GM18907 (cell line): ENCODE measurements around the gene SLC38A8.

Source experiments
- ATAC-seq: cut with Tn5 transposase; IDR thresholded peaks from one replicate; pipeline ENCODE4 v1.9.1; 2021; ENCODE audit warnings: mild to moderate bottlenecking, moderate library complexity; ENCODE audit not compliant: unreplicated experiment

Gene SLC38A8

DNA sequence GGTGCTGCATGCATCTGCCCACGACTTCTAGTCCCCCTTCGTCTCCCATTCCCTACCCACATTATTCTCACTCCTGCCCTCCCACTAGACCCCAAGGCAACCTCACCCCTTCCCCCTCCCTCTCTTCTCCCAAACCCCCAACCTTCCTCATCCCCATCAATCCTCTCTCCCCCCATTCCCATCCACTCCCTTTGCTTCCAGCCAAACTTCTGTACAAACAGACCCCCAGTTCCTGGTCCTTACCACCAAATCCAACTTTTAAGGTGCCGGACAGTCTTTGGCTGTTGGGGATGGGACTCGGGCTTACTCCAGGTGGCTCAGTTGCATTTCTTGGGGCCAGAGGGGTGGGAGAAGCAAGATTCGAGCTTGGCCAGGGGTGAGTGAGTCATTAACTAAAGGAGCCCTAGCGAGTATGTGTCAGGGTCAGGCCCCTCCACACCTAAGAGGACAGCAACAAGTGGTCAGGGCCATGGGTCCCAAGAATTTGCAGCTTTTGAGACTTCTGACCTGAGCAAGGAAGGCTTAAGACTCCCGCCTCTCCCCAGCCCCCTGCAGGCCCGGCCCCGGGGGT is at the start of gene SLC38A8:
SLC38A8 (minus strand) TSS at position 488 of the 571 bp plus-strand sequence. CDS start 638 bp downstream, outside the sequence.
- ATAC-seq = no peak

DNA sequence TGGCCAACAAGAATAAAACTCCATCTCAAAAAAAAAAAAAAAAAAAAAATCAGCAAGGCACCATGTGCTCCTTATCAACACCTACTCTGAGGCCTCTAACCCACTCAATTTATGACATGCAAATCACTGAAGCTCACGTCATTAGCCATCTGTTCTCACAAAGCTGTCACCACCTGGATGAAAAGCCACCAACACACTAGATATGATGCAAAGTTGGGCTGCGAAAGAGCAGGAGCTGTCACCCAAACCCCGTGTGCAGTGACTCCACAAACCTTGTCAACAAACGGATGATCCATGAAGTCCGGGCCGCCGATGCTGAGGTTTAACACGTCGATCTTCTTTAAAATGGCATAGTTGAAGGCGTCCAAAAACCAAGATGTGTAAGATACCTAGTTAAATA is 48.9 kb upstream of the SLC38A8 start:
- no peak for ATAC-seq

DNA sequence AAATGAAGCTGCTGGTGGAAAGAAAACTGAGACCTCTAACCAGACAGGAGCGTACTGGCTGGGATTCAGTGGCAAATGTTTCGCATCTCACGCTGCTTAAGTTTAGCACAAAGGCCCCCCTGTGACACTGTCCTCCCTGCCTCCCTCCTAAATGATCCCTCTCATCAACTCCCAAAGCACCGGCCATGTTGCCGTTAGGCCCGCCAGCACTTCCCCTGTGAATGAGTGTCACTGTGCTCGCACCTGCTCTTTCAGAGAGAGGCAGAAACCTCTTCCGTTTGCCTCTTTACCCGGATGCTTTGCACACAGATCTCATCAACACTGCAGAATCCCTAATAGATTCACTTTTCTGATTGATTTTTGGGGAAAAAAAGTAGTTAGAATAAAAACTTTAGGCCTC is 47.6 kb upstream of the SLC38A8 start:
- ATAC-seq = no peak

DNA sequence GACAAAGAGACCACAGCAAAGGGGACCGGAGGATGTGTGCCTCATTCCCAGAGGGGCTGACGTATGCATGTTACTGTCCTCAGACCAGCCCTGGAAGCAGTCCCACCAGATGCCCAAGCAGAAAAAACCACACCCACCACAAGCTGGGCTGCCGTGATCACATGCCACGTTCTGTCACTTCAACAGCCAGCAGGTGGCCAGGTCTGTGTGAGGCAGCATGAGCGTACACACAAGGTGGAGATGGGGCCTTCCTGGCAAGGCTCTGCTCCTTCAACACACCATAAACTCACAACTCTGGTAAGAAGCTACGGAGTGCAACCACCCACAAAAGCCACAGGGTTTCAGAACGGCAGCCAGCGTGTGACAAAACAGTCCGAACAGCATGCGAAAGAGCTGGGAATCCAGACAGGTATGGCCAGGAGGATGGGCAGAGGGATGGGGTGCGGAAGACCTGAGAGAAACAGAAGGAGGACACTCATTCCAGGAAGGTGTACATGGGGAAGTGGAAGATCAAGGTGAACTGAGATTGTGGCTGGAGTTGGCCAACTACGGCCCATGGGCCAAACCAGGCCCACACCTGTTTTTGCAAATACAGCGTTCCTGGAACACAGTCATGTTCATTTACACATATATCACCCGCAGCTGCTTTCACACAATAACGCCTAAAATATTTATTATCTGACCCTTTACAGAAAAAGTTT is 46.2 kb upstream of the SLC38A8 start:
- peak; percentile 85 for ATAC-seq

DNA sequence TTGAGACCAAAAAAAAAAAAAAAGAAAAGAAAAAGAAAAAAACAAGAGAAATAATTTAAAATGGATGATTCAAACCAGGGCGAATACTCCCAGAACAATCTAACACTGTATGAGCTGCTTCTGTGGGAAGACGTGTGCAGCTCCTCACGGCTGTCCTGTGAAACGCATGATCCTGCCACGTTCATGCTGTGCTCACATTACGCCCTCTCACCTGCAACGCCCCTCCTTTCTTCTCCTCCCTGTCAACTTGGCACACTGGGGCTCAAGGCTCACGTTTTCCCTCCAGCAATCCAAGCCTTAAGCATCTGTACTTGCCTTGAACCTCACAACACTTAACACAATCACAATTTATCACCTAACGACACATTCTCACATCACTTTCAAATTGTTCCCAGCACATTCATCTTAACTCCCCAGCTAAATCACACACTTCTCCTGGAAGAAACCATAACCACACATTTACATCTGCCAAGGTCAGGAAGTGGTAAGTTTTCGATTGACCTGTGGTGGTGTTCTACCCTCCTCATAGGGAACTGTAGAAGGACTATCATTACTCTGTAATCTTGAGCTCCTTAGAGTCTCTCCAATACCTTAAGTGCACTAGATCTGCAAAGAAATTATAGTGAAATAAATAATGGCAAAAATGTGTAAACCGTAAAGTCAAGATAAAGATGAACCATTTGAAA is 45.0 kb upstream of the SLC38A8 start:
- ATAC-seq = no peak

DNA sequence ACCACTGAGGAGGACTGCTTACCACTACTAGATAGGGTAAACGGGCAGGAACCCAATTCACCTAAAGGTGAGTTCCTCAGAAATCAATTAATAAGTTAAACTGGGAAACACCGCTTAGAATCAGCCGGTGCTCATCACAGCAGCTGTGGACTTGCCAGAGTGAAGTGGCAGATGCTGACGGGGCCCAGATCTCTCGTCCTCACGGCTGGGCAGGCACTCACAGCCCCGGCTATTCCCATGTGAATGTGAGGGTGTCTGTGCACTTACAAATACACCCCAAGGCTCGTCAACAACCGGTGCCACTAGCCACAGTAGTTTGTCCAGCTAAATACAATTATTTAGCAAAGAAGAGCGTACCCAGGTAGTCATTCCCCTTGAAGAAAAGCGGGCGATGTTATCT is 44.4 kb upstream of the SLC38A8 start:
- ATAC-seq = no peak

DNA sequence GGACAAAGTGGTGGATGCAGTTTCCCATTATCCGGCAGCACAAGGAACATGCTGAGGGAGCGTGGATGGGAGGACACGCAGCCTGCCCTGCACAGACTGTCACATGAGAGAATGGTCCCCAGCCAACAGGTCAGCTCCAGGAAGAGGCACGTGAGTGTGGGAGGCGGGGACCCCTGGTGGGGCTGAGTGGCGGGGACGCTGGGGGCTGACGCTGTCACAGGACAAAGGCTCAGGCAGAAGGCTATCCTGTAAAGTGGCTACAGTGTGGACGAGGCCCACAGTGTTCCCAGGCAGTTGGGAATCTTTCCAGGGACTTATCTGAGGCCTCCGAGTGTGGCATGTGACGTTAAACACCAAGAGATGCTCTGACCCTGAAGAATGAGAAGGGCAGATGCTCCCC is 43.7 kb upstream of the SLC38A8 start:
- no peak for ATAC-seq

DNA sequence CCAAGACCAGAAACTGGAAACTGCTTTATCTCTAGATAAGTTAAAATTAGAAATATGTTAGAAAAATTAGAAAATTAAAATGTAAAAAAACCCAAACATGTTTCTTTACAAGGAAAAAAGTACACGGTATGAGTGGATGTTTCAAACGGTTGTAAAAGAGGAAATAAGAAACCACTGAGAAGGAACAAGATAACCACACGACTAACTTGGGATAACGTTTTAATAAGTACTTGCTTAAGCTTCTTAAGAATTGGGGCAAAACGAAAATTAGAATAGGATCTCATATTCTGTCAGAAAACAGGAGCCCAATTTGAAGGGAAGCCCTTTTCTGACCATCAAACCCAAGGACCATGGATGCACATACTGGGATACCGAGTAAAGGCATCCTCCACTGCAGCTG is 43.2 kb upstream of the SLC38A8 start:
- no peak for ATAC-seq

DNA sequence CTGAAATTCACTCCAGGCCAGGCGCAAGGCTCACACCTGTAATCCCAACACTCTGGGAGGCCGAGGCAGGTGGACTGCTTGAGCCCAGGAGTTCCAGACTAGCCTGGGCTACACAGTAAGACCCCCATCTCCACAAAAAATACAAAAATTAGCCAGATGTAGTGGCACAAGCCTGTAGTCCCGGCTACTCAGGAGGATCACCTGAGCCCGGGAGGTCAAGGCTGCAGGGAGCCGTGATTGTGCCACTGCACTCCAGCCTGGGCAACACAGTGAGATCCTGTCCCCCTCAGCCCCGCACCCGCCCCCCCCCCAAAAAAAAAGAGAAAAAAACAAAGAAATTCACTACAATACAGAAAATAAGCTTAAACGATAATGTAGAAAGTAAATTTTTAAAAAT is 42.7 kb upstream of the SLC38A8 start:
- no peak for ATAC-seq

DNA sequence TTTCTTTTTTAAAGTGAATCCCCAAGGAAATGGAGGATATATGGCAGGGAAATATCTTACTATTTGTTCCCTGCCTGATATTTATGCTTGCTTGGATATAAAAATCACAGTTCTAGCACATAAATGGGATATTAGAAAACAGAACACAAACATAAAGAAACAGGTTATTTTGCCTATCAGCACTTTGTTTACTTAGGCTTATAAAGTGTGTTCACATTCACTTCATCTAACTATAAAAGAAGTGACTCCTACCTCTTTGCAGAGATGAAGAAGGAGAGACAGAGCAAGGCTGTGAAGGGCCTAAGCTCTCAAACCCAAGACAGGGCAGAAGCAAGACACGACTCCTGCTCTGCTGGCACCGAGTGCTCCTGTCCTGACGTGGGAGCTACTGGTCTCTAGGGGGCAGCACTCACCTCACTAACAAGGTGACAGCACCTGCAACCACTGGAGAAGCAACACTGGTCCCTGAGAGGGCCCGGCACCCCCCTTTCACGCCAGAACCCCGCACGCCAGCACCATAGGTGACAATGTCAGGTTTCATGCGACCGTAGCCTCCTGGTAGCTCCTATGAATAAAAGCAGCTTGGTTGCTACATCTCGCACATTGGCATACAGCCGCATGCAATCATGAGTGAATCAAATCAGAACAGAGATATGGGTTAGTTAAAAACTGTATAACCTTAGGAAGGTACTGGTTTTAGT is 42.1 kb upstream of the SLC38A8 start:
- ATAC-seq = no peak

DNA sequence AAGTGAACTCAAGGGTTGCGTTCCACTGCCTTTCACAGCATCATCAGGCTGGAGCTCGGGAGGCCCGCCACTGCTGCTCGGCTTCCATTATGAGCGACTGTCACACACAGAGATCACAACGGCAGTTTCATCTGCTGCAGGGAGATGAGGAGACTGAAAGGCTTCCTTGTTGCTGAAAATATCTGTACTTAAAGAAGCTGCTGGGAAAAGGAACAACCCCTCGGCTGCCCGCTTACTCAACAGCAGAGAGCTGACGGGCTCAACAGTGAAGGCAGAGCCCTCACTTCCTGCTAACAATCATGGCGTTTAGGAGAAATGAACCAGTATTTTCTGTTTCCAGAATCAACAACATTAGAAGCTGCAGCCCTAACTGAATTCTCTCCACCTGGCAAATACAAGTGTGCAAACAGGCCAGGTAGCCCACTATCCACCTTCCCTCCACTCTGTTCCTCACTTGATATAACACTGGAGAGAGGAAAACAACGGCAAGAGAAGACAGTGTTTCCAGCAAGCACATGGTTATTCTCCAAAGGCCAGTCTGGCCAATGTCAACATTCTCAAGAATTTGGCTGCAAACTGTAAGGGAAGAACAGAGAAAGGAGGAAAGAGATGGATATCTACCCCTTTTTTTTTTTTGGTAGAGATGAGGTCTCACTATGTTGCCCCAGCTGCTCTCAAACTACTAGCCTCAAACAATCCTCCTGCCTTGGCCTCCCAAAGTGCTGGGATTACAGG is 40.4 kb upstream of the SLC38A8 start:
- no peak for ATAC-seq

DNA sequence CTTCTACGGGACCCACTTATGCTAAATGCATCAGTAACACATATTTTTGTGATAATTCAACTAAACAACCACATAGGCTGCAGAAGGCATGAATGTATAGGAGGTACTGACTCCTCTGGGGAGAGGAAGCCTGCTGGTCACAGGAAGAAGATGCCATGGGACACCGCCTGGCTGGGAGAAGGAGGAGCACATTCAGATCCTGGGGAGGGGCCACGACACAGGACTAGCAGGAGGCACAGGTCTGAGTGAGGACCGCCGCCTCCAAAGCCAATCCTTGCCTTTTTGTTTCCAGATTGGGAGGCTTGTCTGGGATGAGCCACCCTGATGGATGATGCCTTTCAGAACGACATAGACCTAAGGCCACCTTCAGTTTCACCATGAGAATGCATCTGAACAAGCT is 39.5 kb upstream of the SLC38A8 start:
- ATAC-seq = no peak

DNA sequence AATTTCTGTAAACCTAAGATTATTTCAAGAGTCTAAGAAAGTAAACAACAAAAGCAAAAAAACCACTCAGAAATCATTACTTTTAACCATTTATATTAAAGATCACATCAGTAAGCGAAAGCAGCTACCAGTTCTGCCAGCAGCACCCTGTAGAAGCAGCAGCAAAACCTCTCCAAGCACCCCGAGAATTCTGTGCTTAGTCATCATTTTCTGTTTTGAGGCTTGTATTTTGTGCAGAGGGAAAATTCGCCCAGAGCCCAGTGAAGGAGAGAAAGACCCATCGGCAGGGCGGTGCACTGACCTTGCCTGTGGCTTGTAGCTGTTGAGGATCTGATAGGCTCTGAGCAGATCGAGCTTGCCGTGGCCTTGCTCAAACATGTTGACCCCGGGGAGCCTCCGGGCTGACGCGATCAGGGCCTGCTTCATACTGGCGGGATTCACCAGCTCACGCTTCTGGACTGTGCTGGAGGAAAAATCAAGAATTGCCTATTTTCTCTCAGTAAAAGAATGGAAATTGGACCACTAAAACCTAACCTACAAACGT is 38.9 kb upstream of the SLC38A8 start:
- no peak for ATAC-seq

DNA sequence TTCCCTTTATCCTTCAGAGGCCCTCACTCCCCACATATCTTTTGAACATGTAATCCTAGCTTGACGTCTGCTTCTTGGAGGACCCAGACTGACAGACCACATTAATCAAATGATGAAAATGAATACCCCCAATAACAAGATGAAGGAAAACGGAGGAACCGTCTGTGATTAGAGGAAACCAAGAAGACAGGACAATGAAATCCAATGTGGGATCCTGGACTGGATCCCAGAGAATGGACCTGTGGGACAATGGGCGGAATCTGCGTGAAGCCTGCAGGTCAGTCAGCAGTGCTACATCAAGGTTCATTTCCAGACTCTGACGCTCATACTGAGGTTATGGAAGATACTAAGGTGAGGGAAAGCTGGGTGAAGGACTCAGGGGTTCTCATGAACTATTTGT is 38.2 kb upstream of the SLC38A8 start:
- ATAC-seq = no peak

DNA sequence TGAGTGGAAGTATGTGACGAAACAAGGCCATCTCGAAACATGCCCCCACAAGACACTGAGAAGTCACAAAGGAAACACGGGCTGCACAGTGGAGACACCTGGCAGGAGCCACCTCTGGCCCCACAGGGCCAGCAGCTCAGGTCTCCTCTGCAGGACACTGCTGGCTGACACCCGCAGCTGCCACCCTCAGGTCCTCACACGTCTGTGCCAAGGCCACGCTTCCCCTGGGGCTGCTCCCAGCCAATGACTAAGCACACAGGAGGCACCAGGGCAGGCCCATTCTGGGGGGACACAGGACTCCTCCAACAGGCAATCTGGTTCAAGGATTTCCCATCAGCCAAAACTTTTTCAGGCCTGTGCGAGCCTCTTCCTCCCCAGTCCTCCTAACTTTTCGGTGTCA is 37.8 kb upstream of the SLC38A8 start:
- no peak for ATAC-seq

DNA sequence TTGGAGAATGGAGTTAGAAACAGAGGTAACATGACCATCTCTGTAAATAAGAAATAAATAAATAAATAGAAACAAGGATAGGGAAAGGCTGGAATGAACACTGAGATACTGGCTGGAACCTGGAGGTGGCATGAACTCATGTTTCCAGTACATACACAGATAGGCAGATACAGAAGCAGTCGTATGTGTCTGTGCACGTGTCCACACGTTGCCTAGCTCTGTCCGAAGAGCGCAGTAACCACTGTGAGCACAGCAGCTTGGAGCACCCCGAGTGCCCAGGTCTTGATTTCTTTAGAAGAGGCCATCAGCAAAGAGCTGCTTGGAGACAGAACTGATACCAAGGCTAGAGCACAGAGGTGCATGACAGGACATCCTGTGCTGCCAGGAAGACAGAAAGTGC is 37.1 kb upstream of the SLC38A8 start:
- no peak for ATAC-seq

DNA sequence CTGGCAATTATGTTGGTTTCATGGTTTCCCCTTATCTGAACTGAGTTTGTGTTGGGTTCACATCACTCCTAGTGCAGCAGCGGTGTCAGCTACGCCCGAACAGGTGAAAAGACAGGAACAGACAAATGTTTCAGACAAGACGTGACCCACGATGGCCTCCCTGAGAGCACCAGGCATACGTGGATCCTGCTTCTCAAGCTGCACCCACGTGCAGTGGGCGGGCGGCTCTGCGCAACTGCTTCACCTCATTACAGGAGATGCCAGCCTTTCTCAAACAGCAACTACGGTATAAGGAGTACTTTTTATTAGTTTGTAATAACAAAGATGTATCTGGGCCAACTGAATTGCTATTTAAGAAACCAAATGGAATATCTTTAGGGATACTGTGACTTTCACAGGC is 32.8 kb upstream of the SLC38A8 start:
- no peak for ATAC-seq

DNA sequence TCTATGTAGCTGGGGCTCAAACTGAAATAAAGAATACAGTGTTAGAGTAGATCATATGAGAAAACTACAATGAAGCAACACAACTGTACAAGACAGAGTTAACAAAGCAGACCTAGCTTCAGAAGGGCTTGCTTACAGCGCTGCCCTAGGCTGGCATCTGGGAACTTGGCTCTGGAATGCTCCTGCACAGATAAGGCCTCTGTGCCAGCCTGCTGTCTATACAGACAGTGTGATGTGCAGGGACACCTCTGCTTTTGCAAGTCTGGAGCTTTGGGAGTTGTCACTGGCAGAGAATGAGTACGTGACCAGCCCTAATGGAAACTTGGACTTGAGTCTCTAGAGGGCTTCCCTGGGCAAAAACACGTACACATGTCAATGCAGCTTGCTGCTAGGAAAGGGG is 32.1 kb upstream of the SLC38A8 start:
- ATAC-seq = no peak

DNA sequence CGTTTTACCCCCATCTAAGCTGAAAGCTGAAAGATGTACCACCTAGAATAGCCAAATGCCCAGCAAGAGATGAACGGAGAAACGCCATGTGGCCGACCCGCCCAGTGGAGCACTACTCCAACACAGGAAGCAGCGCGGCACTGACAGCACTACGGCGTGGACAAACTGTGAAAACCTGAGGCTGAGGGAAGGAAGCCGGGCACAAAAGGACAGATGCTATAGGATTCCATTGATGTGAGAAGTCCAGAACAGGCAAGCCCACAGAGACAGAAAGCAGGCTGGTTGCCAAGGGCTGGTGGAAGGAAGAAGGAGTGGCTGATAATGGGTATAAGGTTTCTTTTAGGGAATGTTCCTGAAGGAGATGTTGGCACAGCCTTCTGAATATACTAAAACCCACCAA is 29.4 kb upstream of the SLC38A8 start:
- no peak for ATAC-seq

DNA sequence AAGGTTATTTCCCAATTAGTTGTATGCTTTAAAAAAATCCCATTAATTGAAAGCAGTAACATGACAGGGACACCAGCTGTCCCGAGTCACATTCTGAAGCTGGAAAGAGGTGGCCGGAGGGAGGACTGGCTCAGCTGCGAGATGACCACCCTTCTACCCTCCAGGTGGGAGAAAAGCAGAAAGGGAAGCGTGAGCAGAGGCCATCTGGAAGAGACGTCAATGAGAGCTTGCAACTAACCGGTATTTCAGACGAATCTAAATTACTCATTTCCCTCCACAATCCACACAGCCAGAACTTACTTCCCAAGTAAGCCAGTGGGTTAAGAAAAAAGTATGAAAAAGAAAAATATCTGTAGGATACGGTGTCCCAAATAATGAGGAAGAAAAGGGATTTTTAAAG is 28.5 kb upstream of the SLC38A8 start:
- no peak for ATAC-seq

DNA sequence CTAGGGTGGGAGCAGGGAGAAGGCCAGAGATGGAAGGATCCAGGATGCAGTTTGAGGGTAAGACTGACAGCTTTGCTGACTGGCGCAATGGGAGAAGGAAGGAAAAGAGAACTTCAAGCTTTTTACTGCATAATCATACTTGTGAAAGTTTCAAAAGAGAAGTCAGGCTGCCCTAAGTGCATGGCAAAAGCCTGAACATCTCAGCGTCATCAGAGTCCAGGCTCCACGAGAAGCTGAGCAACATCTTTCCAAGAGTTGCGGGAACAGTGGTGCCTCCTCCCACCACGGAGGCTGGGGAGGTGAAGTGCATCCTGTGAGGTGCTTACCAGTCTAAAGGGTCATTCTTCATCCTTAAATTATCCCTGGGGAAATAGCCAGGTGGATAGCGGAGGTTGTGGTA is 26.9 kb upstream of the SLC38A8 start:
- no peak for ATAC-seq
